ENCODE measurements around the gene STAG3.

Gene STAG3

DNA sequence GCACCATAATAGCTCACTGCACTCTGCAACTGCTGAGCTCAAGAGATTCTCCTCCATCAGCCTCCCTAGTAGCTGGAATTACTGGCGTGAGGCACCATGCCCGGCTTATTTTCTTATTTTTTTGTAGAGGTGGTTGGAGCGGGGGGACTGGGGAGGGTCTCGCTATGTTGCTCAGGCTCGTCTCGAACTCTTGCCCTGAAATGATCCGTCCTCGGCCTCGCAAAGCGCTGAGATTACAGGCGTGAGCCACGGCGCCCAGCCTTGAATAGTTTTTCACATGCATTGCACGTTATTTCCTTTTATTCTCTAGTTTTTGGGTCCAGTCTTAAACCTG lies 29.5 kb upstream of the STAG3 start:
- ChIA-PET POLR2A (interaction anchor here (0.6 to 2.4 kb wide), 27 partner anchors 8 to 281 kb away, joined by 3 to 23 read pairs (median 4); partner anchors contain the start of genes AP4M1, GPC2, MBLAC1 and MCM7), CTCF (interaction anchor here (0.6 to 1.8 kb wide), 5 partner anchors 14 to 47 kb away, joined by 3 to 8 read pairs (median 3); partner anchors contain the start of genes AP4M1 and GAL3ST4)
- TF ChIP-seq TARDBP (IDR thresholded peaks at IDR 0.05) (no peak), ELF4 (IDR thresholded peaks at IDR 0.05) (no peak), SP1 (IDR thresholded peaks at IDR 0.05) (no peak), CTBP1 (IDR thresholded peaks at IDR 0.05; ENCODE audit: borderline replicate concordance) (no peak), L3MBTL2 (conservative IDR thresholded peaks at IDR 0.05) (peak; percentile 83), NFRKB (IDR thresholded peaks at IDR 0.05) (no peak), HDGF (IDR thresholded peaks at IDR 0.05; ENCODE audit: borderline replicate concordance) (no peak), ARNT (IDR thresholded peaks at IDR 0.05) (no peak), ZNF384 (IDR thresholded peaks at IDR 0.05) (no peak)
- no peak for DNase-seq (ENCODE audit: extremely low spot score)

DNA sequence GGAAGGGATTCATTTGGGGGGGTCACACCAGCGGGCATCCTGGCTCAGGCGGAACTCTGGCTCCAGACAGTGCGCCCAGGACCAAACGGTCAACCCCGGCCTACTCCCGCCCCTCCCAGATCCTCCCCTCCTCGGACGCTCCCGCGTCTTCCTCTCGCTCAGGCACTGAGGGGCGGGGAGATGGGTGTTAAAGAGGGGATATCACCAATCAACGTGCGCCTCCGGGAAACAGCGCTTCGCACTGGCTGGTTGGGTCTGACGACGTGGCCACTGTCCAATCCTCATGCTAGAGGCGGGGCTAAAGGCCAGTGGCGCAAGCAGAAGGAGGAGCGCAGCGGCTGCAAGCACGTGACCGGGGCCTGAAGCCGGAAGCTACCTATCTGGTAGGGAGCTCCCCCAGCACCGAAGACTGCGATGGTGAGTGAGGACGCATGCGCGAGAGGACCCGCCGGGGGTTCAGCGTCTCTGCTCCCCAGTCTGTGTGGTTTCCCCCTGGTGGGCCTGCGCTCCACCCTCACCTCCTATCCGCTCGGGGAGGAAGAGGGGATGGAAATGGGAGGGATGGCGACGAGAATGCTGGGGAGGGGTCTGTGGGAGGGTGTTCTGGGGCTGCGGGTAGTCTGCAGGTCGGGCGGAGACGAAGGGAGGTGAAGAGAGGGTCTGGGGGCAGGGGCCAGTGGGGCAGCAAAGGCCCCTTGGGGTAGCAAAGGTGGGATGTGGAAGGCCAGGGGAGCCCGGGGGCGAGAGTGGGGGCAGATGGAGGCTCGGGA lies 29.0 kb upstream of the STAG3 start, which contains the start of gene LAMTOR4:
Gene LAMTOR4, plus strand, starts transcription at position 360 of the 770 bp plus-strand sequence. Its CDS starts 55 bp downstream, at position 415.
- ChIA-PET CTCF (interaction anchor here (0.6 to 1.8 kb wide), 4 partner anchors 16 to 47 kb away, joined by 3 to 8 read pairs (median 4); partner anchors contain the start of genes AP4M1 and GAL3ST4), POLR2A (interaction anchor here (0.6 to 2.4 kb wide), 26 partner anchors 8 to 280 kb away, joined by 3 to 23 read pairs (median 4); partner anchors contain the start of genes AP4M1, GPC2, MCM7 and STAG3)
- DNase-seq (ENCODE audit: extremely low spot score), result peak; percentile 97
- TF ChIP-seq ELF4 (IDR thresholded peaks at IDR 0.05), result peak; percentile 62; the same call in 1 of the 2 replicates
- TF ChIP-seq, protein P1, sequence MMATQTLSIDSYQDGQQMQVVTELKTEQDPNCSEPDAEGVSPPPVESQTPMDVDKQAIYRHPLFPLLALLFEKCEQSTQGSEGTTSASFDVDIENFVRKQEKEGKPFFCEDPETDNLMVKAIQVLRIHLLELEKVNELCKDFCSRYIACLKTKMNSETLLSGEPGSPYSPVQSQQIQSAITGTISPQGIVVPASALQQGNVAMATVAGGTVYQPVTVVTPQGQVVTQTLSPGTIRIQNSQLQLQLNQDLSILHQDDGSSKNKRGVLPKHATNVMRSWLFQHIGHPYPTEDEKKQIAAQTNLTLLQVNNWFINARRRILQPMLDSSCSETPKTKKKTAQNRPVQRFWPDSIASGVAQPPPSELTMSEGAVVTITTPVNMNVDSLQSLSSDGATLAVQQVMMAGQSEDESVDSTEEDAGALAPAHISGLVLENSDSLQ (IDR thresholded peaks at IDR 0.05), result peak; percentile 99
- 0 out of 2 replicates have a peak, but pooled peaks have one; percentile 61 for TF ChIP-seq HDGF (IDR thresholded peaks at IDR 0.05; ENCODE audit: borderline replicate concordance)
- TF ChIP-seq BHLHE40 (IDR thresholded peaks at IDR 0.05; ENCODE audit: borderline replicate concordance), result no peak
- peak; percentile 64 for TF ChIP-seq L3MBTL2 (conservative IDR thresholded peaks at IDR 0.05)

DNA sequence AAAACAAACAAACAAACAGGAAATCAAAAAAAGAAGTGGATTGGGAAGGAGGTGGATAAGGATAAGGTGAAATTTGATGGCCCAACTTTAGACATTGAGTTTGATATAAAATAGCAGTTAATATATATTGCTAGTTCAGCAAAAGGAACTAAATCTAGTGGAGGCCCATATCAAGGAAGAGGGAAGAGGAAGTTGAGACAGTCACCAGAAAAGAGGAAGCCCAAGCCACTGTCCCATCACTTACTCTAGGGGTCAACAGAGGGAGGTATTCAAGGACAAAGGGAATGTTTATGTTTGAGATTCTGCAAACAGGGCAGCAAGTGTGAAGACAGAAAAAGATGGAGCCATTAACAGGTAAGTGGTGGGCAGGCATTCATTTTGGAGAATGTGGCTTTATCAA lies 25.3 kb upstream of the STAG3 start:
- TF ChIP-seq SP1 (IDR thresholded peaks at IDR 0.05) (no peak), ELF4 (IDR thresholded peaks at IDR 0.05) (no peak), NFRKB (IDR thresholded peaks at IDR 0.05) (no peak), CTBP1 (IDR thresholded peaks at IDR 0.05; ENCODE audit: borderline replicate concordance) (no peak), SUZ12 (IDR thresholded peaks at IDR 0.05) (no peak), FOXM1 (IDR thresholded peaks at IDR 0.05; ENCODE audit: borderline replicate concordance) (no peak), TARDBP (IDR thresholded peaks at IDR 0.05) (no peak), ZNF384 (IDR thresholded peaks at IDR 0.05) (no peak), FOXA1 (IDR thresholded peaks at IDR 0.05) (no peak), ARNT (IDR thresholded peaks at IDR 0.05) (no peak), LEF1 (IDR thresholded peaks at IDR 0.05; ENCODE audit: borderline replicate concordance) (no peak), BHLHE40 (IDR thresholded peaks at IDR 0.05; ENCODE audit: borderline replicate concordance) (no peak), FOXK2 (IDR thresholded peaks at IDR 0.05) (no peak), L3MBTL2 (conservative IDR thresholded peaks at IDR 0.05) (no peak), HDGF (IDR thresholded peaks at IDR 0.05; ENCODE audit: borderline replicate concordance) (no peak)
- TF ChIP-seq, protein P1 (IDR thresholded peaks at IDR 0.05), result no peak
- DNase-seq (ENCODE audit: extremely low spot score), result no peak
- POLR2A ChIA-PET, result no interaction called here
- CTCF ChIA-PET, result no interaction called here

DNA sequence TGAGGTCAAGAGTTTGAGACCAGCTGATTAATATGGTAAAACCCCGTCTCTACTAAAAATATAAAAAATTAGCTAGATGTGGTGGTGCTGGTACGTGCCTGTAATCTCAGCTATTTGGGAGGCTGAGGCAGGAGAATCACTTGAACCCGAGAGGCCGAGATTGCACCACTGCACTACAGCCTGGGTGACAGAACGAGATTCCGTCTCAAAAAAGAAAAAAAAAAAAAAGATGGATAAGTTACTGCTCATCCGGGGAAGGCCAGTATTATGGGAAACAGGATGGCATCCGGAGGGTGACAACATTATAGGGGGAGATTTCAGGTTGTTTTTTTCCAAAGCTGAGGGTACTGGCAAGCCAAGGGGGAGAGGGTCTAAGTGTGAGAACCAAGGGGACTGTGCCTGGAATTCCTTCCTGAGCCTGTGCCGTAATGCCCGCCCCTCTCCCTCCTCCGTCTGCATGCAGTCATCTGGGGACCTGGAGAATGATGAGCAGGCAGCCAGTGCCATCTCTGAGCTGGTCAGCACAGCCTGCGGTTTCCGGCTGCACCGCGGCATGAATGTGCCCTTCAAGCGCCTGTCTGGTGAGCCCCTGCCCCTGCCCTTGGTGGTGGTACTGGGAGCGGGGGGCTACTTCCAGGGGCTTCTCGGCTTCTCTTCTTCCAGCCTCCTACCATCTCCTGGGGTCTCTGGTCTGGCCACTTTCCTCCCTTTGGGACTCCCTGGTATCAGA lies 24.6 kb upstream of the STAG3 start:
- POLR2A ChIA-PET, result no interaction called here
- DNase-seq (ENCODE audit: extremely low spot score), result no peak
- TF ChIP-seq L3MBTL2 (conservative IDR thresholded peaks at IDR 0.05) (no peak), TARDBP (IDR thresholded peaks at IDR 0.05) (no peak), SUZ12 (IDR thresholded peaks at IDR 0.05) (no peak), LEF1 (IDR thresholded peaks at IDR 0.05; ENCODE audit: borderline replicate concordance) (no peak), HDGF (IDR thresholded peaks at IDR 0.05; ENCODE audit: borderline replicate concordance) (no peak), SP1 (IDR thresholded peaks at IDR 0.05) (no peak), FOXK2 (IDR thresholded peaks at IDR 0.05) (no peak), FOXA1 (IDR thresholded peaks at IDR 0.05) (no peak), NFRKB (IDR thresholded peaks at IDR 0.05) (no peak), CTBP1 (IDR thresholded peaks at IDR 0.05; ENCODE audit: borderline replicate concordance) (no peak), ZNF384 (IDR thresholded peaks at IDR 0.05) (no peak), ARNT (IDR thresholded peaks at IDR 0.05) (no peak), FOXM1 (IDR thresholded peaks at IDR 0.05; ENCODE audit: borderline replicate concordance) (no peak), ELF4 (IDR thresholded peaks at IDR 0.05) (no peak), BHLHE40 (IDR thresholded peaks at IDR 0.05; ENCODE audit: borderline replicate concordance) (no peak)
- TF ChIP-seq, protein P1 (IDR thresholded peaks at IDR 0.05), result no peak
- CTCF ChIA-PET, result no interaction called here

DNA sequence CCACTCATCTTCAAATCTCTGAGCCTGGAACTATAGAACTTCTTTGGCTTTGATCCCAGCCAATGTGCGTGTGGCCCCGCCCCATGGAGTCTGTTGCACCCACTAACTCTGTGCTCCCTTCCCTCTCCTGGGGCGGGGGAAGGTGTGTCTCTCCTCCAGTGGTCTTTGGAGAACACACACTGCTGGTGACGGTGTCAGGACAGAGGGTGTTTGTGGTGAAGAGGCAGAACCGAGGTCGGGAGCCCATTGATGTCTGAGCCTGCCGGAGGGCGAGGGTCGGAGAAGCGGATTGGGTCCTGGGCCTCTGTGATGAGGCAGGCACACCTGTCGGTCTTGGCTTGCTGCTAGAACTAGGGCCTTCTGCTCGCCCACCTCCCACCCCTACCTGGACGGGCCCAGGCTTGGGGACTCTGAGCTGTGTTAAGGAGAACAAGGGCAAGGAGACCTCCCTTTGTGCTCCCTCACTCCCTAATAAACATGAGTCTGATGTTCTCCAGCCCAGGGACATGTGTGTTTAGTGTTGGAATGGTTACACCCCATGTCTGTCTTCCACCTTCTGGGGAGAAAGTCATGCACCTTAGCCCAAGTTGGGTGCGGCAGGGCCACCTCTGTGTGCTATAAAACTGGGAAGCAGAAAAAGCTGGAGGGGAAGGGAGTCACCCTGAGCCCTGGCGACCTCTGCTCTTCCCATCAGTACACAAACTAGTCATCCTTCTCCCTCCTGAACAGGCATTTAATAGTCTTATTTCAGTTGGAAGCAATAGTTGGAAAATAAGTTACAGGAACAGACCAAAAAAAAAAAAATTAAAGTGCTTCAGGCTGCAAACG lies 23.8 kb upstream of the STAG3 start:
- ChIA-PET CTCF (no interaction called here), POLR2A (no interaction called here)
- no peak for TF ChIP-seq SUZ12 (IDR thresholded peaks at IDR 0.05)
- TF ChIP-seq TARDBP (IDR thresholded peaks at IDR 0.05), result no peak
- no peak for TF ChIP-seq ARNT (IDR thresholded peaks at IDR 0.05)
- no peak for TF ChIP-seq FOXM1 (IDR thresholded peaks at IDR 0.05; ENCODE audit: borderline replicate concordance)
- TF ChIP-seq ZNF384 (IDR thresholded peaks at IDR 0.05), result no peak
- TF ChIP-seq CTBP1 (IDR thresholded peaks at IDR 0.05; ENCODE audit: borderline replicate concordance), result no peak
- no peak for TF ChIP-seq L3MBTL2 (conservative IDR thresholded peaks at IDR 0.05)
- no peak for TF ChIP-seq SP1 (IDR thresholded peaks at IDR 0.05)
- no peak for TF ChIP-seq FOXA1 (IDR thresholded peaks at IDR 0.05)
- no peak for TF ChIP-seq HDGF (IDR thresholded peaks at IDR 0.05; ENCODE audit: borderline replicate concordance)
- no peak for TF ChIP-seq BHLHE40 (IDR thresholded peaks at IDR 0.05; ENCODE audit: borderline replicate concordance)
- TF ChIP-seq, protein P1 (IDR thresholded peaks at IDR 0.05), result no peak
- TF ChIP-seq ELF4 (IDR thresholded peaks at IDR 0.05), result no peak
- no peak for TF ChIP-seq NFRKB (IDR thresholded peaks at IDR 0.05)
- no peak for TF ChIP-seq LEF1 (IDR thresholded peaks at IDR 0.05; ENCODE audit: borderline replicate concordance)
- TF ChIP-seq FOXK2 (IDR thresholded peaks at IDR 0.05), result no peak
- no peak for DNase-seq (ENCODE audit: extremely low spot score)
